Activated T-cell treated with anti-CD3 and anti-CD28 coated beads, Interleukin-2, amount 50 U/mL, for 72 hours (primary cell): ENCODE results near the gene ZNRF4. TPM values are rescaled to one million over a fixed set of nuclear protein-coding genes. Genes with fewer than 3 reads are reported as not detected.
A peak's percentile ranks its signal among the peaks of the same experiment; 100 is the strongest.
"Not testable (repeated sequence)": the region's sequence is repeated elsewhere in the genome, so short reads cannot be mapped to it uniquely, and the experiment has no call there.

Source experiments
- ATAC-seq, 2 donors: fragments of 150-1000 bp; cut with Tn5 transposase; replicated peaks in 1 of 2; 2 replicates each; pipeline ENCODE4 v1.10.0; 2021; ENCODE audit warnings: moderate library complexity in 2 of 2, mild to moderate bottlenecking in 1 of 2
- DNase-seq, 2 donors: peaks; one replicate each; pipeline ENCODE4 v3.0.0; 2021 to 2022; ENCODE audit warnings: mixed read lengths in 1 of 2
- H3K27ac Mint-ChIP-seq: one replicate; pipeline ENCODE4 v1.8.0; 2022; ENCODE audit warnings: mild to moderate bottlenecking, moderate library complexity, mixed read lengths
- H3K27me3 Mint-ChIP-seq: one replicate; pipeline ENCODE4 v1.8.0; 2022; ENCODE audit warnings: low read depth, mixed read lengths
- H3K36me3 Mint-ChIP-seq, 2 donors: one replicate each; pipeline ENCODE4 v1.8.0; 2022; ENCODE audit warnings: mixed read lengths in 2 of 2, mild to moderate bottlenecking in 1 of 2; ENCODE audit not compliant: insufficient read depth in 2 of 2
- H3K4me1 Mint-ChIP-seq: one replicate; pipeline ENCODE4 v1.8.0; 2022; ENCODE audit warnings: low read depth, mixed read lengths
- H3K4me3 Mint-ChIP-seq, 2 donors: one replicate each; pipeline ENCODE4 v1.8.0; 2022; ENCODE audit warnings: mild to moderate bottlenecking in 2 of 2, mixed read lengths in 2 of 2, moderate library complexity in 2 of 2
- H3K9me3 Mint-ChIP-seq, 2 donors: one replicate each; pipeline ENCODE4 v1.8.0; 2022; ENCODE audit warnings: mixed read lengths in 2 of 2
- total RNA-seq, 2 donors: library from RNA; stranded (reverse); gene quantifications; one replicate each; pipeline ENCODE4 v1.2.3, GENCODE V29; 2022

Gene ZNRF4
- total RNA-seq, 2 donors from 2014 or later: not detected

DNA sequence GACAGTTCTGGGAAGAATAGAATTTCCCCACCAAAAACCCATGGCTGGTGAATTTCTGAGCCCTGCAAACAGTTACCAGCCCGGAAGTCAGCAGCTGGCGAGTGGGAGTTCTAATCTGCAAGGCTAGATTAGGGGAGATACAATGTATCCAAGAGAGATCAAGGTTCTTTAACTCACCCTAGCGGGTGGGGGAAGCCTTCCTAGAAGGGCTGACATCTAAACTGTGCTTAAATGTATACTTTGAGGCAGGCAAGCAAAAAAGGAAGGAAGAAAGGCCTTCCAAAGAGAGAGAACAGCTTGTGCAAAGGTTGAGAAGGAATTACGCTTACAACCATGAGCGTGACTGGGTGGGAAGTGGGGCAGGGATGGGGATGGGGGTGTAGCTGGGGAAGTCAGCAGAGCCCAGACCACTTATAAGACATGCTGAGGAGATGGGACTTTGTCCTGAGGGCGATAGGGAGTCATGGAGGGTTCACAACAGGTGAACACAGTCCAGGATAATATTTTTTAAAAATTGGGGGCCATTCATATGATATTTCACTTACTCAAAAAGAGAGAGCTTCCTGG is 20.8 kb upstream of the ZNRF4 start:
- no peak overlapping the region for H3K4me3 Mint-ChIP-seq
- H3K27me3 Mint-ChIP-seq: peaks cover 44% of the 10 kb centered on the region
- peaks cover 0 to 2% of the 10 kb centered on the region in 2 donors for H3K36me3 Mint-ChIP-seq
- no peak overlapping the region for H3K27ac Mint-ChIP-seq
- H3K9me3 Mint-ChIP-seq: peaks cover 0 to 2% of the 10 kb centered on the region in 2 donors
- ATAC-seq: no peak
- DNase-seq: no peak
- peaks cover 16% of the 10 kb centered on the region for H3K4me1 Mint-ChIP-seq

DNA sequence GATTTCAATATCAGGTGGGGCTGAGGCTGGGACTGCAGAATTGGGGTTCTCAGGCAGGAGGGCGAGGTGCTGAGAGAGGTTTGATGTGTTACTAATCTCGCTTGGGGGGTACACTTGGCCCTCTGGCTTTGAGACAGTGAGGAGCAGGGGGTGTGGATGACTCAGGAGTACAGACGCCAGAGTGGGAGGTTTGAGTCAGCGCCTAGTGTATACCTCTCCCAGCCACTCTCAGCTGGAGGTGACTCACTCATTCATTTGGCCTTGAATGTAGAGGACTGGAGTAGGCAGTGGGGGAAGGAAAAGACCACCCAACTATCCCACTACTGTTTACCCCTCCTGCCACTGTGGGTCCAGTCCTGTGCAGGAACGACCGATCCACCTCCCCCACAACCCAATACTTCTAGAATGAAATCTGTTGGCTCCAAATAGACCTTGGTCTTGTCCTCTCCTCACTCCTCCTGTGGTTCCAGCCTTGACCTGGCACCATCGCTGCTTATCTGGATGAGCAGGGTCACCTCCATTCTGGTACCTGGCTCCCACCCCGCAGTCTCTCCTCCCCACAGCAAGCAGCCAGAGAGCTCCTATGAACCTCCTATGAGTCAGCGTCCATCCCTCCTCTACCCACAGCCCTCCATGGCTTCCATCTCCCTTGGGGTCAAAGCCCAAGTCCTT is 20.1 kb upstream of the ZNRF4 start:
- DNase-seq: peak; percentile 46 to 62

DNA sequence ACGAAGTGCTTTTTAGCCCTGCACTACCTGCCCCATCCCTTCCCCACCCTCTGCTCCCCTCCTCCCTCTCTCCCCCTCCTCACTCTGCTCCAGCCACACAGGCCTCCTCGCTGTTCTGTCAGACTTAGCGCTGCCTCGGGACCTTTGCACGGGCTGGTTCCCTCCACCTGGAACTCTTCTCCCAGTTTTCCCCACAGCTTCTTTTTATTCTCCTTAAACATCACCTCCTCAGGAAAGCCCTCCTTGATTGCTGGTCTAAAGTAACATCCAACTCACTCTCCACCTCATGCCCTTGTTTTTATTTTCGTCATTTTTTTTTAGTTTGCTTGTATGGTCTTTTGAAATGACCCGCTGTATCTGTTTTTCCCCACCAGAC is 19.6 kb upstream of the ZNRF4 start:
- Mint-ChIP-seq H3K27ac (no peak overlapping the region), H3K4me1 (peaks cover 16% of the 10 kb centered on the region), H3K27me3 (peaks cover 50% of the 10 kb centered on the region), H3K9me3 (peaks cover 0 to 2% of the 10 kb centered on the region in 2 donors), H3K4me3 (no peak overlapping the region), H3K36me3 (peaks cover 0 to 3% of the 10 kb centered on the region in 2 donors)
- ATAC-seq (no peak), DNase-seq (no peak)

More for the DNA sequence above, 20.1 kb upstream of the ZNRF4 start:
- H3K36me3 Mint-ChIP-seq: peaks cover 0 to 2% of the 10 kb centered on the region in 2 donors
- H3K27ac Mint-ChIP-seq: no peak overlapping the region
- H3K9me3 Mint-ChIP-seq: peaks cover 0 to 2% of the 10 kb centered on the region in 2 donors
- H3K4me1 Mint-ChIP-seq: peaks cover 16% of the 10 kb centered on the region
- H3K27me3 Mint-ChIP-seq: peaks cover 44% of the 10 kb centered on the region
- peak; percentile 99 to 100 for ATAC-seq
- peak overlapping the region in 1 of 2 donors; percentile 15 for H3K4me3 Mint-ChIP-seq

DNA sequence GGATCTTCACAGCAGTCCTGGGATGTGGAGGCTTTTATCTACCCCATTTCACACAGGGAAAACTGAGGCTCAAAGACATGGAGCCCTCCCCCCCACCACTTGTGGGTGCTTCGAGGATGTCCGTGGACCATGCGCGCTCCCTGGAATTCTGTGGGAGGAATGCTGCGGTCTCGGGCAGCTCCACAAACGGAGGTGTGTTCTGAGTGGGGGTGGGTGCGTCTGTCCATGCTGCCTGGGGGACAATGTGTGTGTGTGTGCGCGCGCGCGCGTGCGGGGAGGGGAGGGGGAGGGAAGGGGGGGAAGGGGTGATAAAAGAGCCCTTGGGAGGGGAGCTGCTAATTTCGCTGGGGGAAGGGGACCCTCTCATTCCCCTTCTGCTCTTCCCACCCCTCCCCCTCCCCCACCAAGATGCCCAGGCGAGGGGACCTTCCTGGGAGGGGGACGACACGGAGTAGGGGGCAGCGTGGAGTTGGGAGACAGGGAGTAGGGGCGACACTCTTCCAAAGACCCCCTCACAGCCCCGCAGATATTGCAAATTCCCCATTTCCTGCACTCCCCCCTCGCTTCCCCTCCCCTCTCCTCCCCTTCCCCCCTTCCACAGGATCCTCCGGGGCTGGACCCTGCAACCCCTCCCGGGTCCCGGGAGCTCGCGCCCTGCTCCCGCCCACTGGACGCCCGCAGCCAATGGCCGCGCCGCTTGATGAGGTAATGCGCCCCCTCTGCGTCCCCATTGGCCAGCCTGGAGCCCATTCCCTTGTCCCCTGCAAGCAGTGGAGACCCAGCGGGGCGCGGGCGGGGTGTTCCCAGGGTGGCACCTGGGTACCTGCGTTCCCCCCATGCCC is 18.9 kb upstream of the ZNRF4 start:
- Mint-ChIP-seq H3K27me3 (peaks cover 50% of the 10 kb centered on the region), H3K36me3 (peaks cover 0 to 3% of the 10 kb centered on the region in 2 donors), H3K9me3 (peaks cover 0 to 2% of the 10 kb centered on the region in 2 donors), H3K27ac (no peak overlapping the region), H3K4me3 (no peak overlapping the region), H3K4me1 (peaks cover 16% of the 10 kb centered on the region)
- ATAC-seq: no peak
- no peak for DNase-seq

DNA sequence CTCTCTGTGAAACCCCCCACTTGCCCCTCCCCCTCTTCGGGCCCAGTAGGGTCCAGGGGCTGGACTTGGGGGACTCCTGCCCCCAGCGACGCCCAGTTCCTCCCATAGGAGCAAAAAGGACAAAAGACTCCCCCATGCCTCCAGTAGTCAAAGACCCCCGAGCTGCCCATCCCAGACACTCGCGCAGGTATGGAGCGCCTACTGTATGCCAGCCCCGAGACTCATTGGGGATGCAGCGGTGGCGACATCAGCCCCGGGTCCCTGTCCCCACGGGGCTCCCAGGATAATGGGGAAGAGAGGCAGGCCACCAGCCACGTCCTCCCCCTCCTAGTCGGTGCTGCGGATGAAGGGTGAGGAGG is 18.3 kb upstream of the ZNRF4 start:
- peaks cover 0 to 3% of the 10 kb centered on the region in 2 donors for H3K36me3 Mint-ChIP-seq
- peaks cover 16% of the 10 kb centered on the region for H3K4me1 Mint-ChIP-seq
- H3K9me3 Mint-ChIP-seq: peaks cover 0 to 2% of the 10 kb centered on the region in 2 donors
- DNase-seq (no peak), ATAC-seq (no peak)
- H3K27me3 Mint-ChIP-seq: peaks cover 50% of the 10 kb centered on the region
- no peak overlapping the region for H3K27ac Mint-ChIP-seq
- no peak overlapping the region for H3K4me3 Mint-ChIP-seq

DNA sequence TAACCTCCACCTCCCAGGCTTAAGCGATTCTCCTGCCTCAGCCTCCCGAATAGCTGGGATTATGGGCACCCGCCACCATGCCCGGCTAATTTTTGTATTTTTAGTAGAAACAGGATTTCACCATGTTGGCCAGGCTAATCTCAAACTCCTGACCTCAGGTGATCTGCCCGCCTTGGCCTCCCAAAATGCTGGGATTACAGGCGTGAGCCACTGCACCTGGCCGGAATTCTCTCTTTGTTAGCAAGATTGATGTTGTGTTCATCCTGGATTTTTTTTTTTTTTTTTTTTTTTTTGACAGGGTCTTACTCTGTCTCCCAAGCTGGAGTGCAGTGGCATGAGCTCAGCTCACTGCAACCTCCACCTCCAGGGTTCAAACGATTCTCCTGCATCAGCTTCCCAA is 16.5 kb upstream of the ZNRF4 start:
- not testable (repeated sequence) for H3K27ac Mint-ChIP-seq, DNase-seq, H3K4me3 Mint-ChIP-seq, ATAC-seq, H3K36me3 Mint-ChIP-seq, H3K9me3 Mint-ChIP-seq
- H3K27me3 Mint-ChIP-seq: peaks cover 42% of the 10 kb centered on the region
- peaks cover 16% of the 10 kb centered on the region for H3K4me1 Mint-ChIP-seq

DNA sequence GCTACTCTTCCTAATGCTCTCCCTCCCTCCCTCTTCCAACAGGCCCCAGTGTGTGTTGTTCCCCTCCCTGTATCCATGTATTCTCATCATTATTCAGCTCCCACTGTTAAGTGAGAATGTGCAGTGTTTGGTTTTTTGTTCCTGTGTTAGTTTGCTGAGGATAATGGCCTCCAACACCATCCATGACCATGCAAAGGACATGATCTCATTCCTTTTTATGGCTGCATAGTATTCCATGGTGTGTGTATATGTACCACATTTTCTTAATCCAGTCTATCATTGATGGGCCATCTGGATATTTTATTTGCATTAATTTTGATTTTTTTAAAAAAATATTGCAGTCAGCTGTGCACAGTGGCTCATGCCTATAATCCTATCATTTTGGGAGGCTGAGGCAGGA is 15.8 kb upstream of the ZNRF4 start:
- Mint-ChIP-seq H3K27ac (no peak overlapping the region), H3K9me3 (no peaks in the 10 kb centered on the region), H3K4me3 (no peak overlapping the region), H3K4me1 (peaks cover 11% of the 10 kb centered on the region), H3K36me3 (peaks cover 0 to 1% of the 10 kb centered on the region in 2 donors), H3K27me3 (peaks cover 35% of the 10 kb centered on the region)
- ATAC-seq (no peak), DNase-seq (no peak)

DNA sequence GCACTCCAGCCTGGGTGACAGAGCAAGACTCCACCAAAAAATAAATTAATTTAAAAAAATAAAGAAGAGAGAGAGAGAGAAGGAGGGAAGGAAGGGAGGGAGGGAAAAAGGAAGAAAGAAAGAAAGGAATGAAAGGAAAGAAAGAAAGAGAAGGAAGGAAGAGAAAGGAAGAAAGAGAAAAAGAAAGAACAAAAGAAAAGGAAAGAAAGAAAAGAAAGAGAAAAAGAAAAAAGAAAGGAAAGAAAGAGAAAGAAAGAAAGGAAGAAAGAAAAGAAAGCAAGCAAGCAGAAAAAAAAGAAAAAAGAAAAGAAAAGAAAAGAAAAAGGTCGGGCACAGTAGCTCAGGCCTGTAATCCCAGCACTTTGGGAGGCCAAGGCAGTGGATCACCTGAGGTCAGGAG is 14.9 kb upstream of the ZNRF4 start:
- H3K27ac Mint-ChIP-seq: no peak overlapping the region
- H3K27me3 Mint-ChIP-seq: peaks cover 33% of the 10 kb centered on the region
- no peaks in the 10 kb centered on the region for H3K9me3 Mint-ChIP-seq
- H3K36me3 Mint-ChIP-seq: peaks cover 0 to 1% of the 10 kb centered on the region in 2 donors
- H3K4me1 Mint-ChIP-seq: peaks cover 2% of the 10 kb centered on the region
- ATAC-seq (no peak), DNase-seq (no peak)
- H3K4me3 Mint-ChIP-seq: no peak overlapping the region

DNA sequence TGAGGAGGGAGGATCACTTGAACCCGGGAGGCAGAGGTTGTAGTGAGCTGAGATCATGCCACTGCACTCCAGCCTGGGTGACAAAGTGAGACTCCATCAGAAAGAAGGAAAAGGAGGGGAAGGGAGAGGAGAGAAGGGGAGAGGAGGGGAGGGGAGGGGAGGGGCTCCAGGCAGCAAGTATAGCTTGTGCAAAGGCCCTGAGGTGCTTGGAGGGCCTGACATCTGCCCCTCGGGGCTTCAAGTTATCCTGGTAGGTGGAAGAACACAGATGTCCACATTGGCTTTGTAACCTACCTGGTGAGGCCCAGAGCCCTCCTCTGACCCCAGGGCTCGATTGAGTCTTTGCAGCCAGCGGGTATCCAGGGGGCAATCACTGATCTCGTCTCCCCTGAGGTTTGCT is 11.5 kb upstream of the ZNRF4 start:
- Mint-ChIP-seq H3K4me1 (no peaks in the 10 kb centered on the region), H3K9me3 (no peaks in the 10 kb centered on the region), H3K36me3 (peaks cover 0 to 1% of the 10 kb centered on the region in 2 donors), H3K27ac (no peak overlapping the region), H3K27me3 (peaks cover 23% of the 10 kb centered on the region), H3K4me3 (no peak overlapping the region)
- ATAC-seq (no peak), DNase-seq (no peak)

DNA sequence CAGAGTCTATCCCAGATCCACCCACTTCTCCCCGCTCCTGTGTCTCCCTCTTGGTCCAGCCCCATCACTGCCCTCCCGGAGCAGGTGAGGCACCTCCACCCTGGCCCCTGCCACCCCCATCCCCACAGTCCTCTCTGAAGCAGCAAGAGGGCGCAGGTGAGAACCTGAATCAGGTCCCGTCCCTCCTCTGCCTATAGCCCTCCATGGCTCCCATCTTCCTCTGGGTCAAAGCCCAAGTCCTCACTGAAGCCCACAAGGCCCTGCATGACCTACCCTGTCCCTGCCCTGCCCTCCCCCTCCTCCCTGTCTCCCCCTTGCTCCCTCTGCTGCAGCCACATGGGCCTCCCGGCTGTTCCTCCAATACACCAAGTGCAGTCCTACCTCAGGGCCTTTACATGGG is 10.8 kb upstream of the ZNRF4 start:
- no peak for DNase-seq
- Mint-ChIP-seq H3K4me1 (no peaks in the 10 kb centered on the region), H3K27ac (no peak overlapping the region), H3K9me3 (no peaks in the 10 kb centered on the region), H3K36me3 (peaks cover 0 to 1% of the 10 kb centered on the region in 2 donors), H3K27me3 (peaks cover 26% of the 10 kb centered on the region), H3K4me3 (no peak overlapping the region)
- ATAC-seq: no peak

DNA sequence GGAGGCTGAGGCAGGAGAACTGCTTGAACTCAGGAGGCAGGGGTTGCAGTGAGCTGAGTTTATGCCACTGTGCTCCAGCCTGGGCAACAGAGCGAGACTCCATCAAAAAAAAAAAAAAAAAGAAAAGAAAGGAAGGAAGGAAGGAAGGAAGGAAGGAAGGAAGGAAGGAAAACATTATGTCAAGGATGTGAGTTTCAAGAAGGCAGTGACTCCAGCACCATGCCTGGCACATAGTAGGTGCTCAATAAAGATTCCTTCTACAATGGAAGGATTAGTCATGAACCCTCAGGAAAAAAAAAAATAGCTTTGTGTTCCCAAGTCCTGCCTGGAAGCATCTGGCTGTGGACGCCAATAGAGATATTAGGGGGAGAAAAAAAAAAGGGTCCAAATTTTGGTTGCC is 10.1 kb upstream of the ZNRF4 start:
- Mint-ChIP-seq H3K27me3 (peaks cover 31% of the 10 kb centered on the region), H3K27ac (no peak overlapping the region), H3K9me3 (no peaks in the 10 kb centered on the region), H3K36me3 (peaks cover 0 to 1% of the 10 kb centered on the region in 2 donors), H3K4me3 (no peak overlapping the region), H3K4me1 (no peaks in the 10 kb centered on the region)
- no peak for DNase-seq
- no peak for ATAC-seq

DNA sequence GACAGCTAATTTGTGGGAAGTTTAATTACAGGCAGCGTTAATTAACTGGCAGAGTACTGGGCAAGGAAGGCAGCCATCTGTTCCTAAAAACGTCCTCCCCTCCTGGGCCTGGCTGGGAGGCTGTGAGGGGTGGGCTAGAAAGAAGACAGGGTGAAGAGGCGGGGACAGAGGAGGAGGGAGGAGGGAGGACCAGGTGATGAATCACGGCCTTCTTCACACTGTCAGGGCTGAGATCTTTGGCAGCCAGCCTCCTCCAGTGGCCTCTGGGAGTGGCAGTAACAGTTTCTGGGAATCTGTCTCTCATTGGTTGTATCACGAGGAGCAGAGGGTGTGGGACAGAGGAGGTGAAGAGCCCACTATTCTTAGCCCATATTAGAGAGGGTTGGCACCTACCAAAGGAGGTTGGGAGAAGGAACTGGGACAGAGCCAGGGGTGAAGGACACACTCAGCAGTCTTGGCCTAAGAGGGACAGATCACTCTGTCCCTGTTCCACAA is 9.6 kb upstream of the ZNRF4 start:
- Mint-ChIP-seq H3K27ac (no peak overlapping the region), H3K36me3 (no peaks in the 10 kb centered on the region), H3K4me3 (no peak overlapping the region), H3K9me3 (no peaks in the 10 kb centered on the region), H3K4me1 (no peaks in the 10 kb centered on the region), H3K27me3 (peaks cover 29% of the 10 kb centered on the region)
- ATAC-seq: no peak
- no peak for DNase-seq

DNA sequence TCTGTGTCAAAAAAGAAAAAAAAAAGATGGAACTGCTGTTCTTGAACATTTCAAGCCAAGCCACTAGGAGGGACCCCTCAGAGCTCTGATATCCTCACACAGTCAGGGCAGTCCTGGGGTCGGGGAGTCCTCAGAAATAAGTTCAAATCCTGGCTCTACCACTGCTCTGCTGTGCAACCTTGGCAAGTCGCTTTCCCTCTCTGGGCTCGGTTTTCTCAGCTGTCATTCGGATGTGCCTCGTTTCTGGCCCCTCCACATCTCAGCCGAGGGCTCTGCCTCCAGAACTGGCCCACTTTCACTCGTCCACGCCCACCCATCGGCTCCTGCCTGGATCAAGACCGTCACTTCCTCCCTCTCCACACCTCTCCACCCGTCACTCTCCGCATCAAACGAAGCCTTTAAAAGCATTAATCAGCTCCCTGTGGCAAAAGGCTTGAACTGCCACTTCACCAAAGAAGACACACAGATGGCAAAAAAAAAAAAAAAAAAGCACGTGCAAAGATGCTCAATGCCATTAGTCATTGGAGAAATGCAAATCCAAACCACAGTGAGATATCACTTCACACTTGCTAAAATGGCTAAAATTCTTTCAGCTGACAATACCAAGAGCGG is 7.4 kb upstream of the ZNRF4 start:
- H3K4me1 Mint-ChIP-seq: no peaks in the 10 kb centered on the region
- H3K9me3 Mint-ChIP-seq: no peaks in the 10 kb centered on the region
- H3K27ac Mint-ChIP-seq: no peak overlapping the region
- ATAC-seq: no peak
- DNase-seq: no peak
- H3K36me3 Mint-ChIP-seq: no peaks in the 10 kb centered on the region
- H3K27me3 Mint-ChIP-seq: peaks cover 28% of the 10 kb centered on the region
- H3K4me3 Mint-ChIP-seq: no peak overlapping the region
